Uterus (tissue), 4 donors: ENCODE measurements around the gene MPHOSPH6. TPM values are rescaled to one million over a fixed set of nuclear protein-coding genes. Genes with fewer than 3 reads are reported as not detected.

Experiments
- DNase-seq, 2 donors: peaks; one replicate each; pipeline ENCODE4 v3.0.0-alpha.2; 2019 to 2020
- H3K27ac ChIP-seq, 2 donors: fragments of 200-600 bp; sonication (generic); 1 replicate in 1 of 2; 2 replicates in 1 of 2; pipeline ENCODE4 v1.5.1; 2016 to 2018
- H3K27me3 ChIP-seq, 2 donors: fragments of 200-600 bp; sonication (generic); one replicate each; pipeline ENCODE4 v1.5.1; 2018 to 2019; ENCODE audit warnings: control low read depth in 1 of 2
- H3K36me3 ChIP-seq, 2 donors: fragments of 200-600 bp; sonication (generic); one replicate each; pipeline ENCODE4 v1.5.1; 2019; ENCODE audit warnings: control low read depth in 1 of 2
- H3K4me1 ChIP-seq, 2 donors: fragments of 200-600 bp; sonication (generic); one replicate each; pipeline ENCODE4 v1.5.1; 2018 to 2019; ENCODE audit warnings: control low read depth in 1 of 2
- H3K4me3 ChIP-seq, 2 donors: fragments of 200-600 bp; sonication (generic); 1 replicate in 1 of 2; 2 replicates in 1 of 2; pipeline ENCODE4 v1.5.1; 2018 to 2019; ENCODE audit warnings: mild to moderate bottlenecking in 1 of 2
- H3K9me3 ChIP-seq, 2 donors: fragments of 200-600 bp; sonication (generic); one replicate each; pipeline ENCODE4 v1.5.1; 2019; ENCODE audit warnings: control low read depth in 1 of 2
- CTCF ChIP-seq, 4 experiments: fragments of 200-600 bp in 2 of 4; fragments of 450-650 bp in 2 of 4; sonication (generic) in 2 of 4; IDR thresholded peaks; one replicate each; pipeline ENCODE4 v1.5.1; 2016 to 2019; ENCODE audit warnings: antibody characterized with exemption in 4 of 4, mild to moderate bottlenecking in 2 of 4, moderate library complexity in 1 of 4
- POLR2A ChIP-seq, 2 donors: fragments of 450-650 bp; IDR thresholded peaks; one replicate each; pipeline ENCODE4 v1.6.1; 2016; ENCODE audit warnings: antibody characterized with exemption in 2 of 2, mild to moderate bottlenecking in 1 of 2, moderate library complexity in 1 of 2
- intact Hi-C: fragments of 100-400 bp; cut with DNase I; formaldehyde crosslinking; loops from one replicate; pipeline ENCODE4 v1.15.1; 2023; ENCODE audit warnings: low total_unique reads
- total RNA-seq, 4 donors: library from RNA; depleted of rRNA in 3 of 4; stranded (reverse); fragments of >200 nt in 3 of 4; gene quantifications; one replicate each; pipeline versions ENCODE4 v1.1.0 to v1.2.4, GENCODE V29; 2014 to 2023
- donor health status: DM: yes; HTN: yes; CAD: no.

MPHOSPH6 gene
- total RNA-seq, 4 donors from 2014 or later = 18.4 to 55.6 (median 29.8) TPM

GRCh38 chr16:82201351-82201750 lies 31.3 kb upstream of the MPHOSPH6 start:
- Histone ChIP-seq H3K4me3 (no peak overlapping the region), H3K27ac (peak overlapping the region; percentile 71 to 75), H3K36me3 (no peaks in the 10 kb centered on the region), H3K27me3 (no peaks in the 10 kb centered on the region), H3K9me3 (no peaks in the 10 kb centered on the region), H3K4me1 (peaks cover 0 to 6% of the 10 kb centered on the region in 2 donors)
- intact Hi-C loops = no loop called here
- TF ChIP-seq CTCF (IDR thresholded peaks at IDR 0.05) (no peak), POLR2A (IDR thresholded peaks at IDR 0.05) (no peak)
- DNase-seq = peak in 1 of 2 donors; percentile 38

GRCh38 chr16:82199209-82199608 lies 29.2 kb upstream of the MPHOSPH6 start:
- intact Hi-C loops = no loop called here
- Histone ChIP-seq H3K36me3 (no peaks in the 10 kb centered on the region), H3K27me3 (no peaks in the 10 kb centered on the region), H3K4me3 (no peak overlapping the region), H3K9me3 (no peaks in the 10 kb centered on the region), H3K4me1 (peaks cover 0 to 6% of the 10 kb centered on the region in 2 donors), H3K27ac (peak overlapping the region; percentile 37 to 45)
- no peak for TF ChIP-seq CTCF (IDR thresholded peaks at IDR 0.05)
- TF ChIP-seq POLR2A (IDR thresholded peaks at IDR 0.05) = no peak
- DNase-seq = peak in 1 of 2 donors; percentile 23

- no peaks in the 10 kb centered on the region for H3K36me3 ChIP-seq
- H3K27ac ChIP-seq = peak overlapping the region; percentile 37 to 45
- no peaks in the 10 kb centered on the region for H3K9me3 ChIP-seq
- TF ChIP-seq POLR2A (IDR thresholded peaks at IDR 0.05) (no peak), CTCF (IDR thresholded peaks at IDR 0.05) (no peak)
- H3K4me1 ChIP-seq = peaks cover 0 to 6% of the 10 kb centered on the region in 2 donors
- H3K4me3 ChIP-seq = no peak overlapping the region
- H3K27me3 ChIP-seq = no peaks in the 10 kb centered on the region
- intact Hi-C loops = no loop called here
- DNase-seq = peak; percentile 48
Measured at GRCh38 chr16:82197540-82198240, 27.7 kb upstream of the MPHOSPH6 start.

GRCh38 chr16:82195917-82196494 lies 26.0 kb upstream of the MPHOSPH6 start:
- no peak for DNase-seq
- intact Hi-C loops = no loop called here
- no peaks in the 10 kb centered on the region for H3K27me3 ChIP-seq
- H3K9me3 ChIP-seq = no peaks in the 10 kb centered on the region
- peak overlapping the region in 1 of 2 donors; percentile 2 for H3K27ac ChIP-seq
- H3K4me3 ChIP-seq = no peak overlapping the region
- H3K36me3 ChIP-seq = no peaks in the 10 kb centered on the region
- H3K4me1 ChIP-seq = no peaks in the 10 kb centered on the region
- TF ChIP-seq CTCF (IDR thresholded peaks at IDR 0.05) (no peak), POLR2A (IDR thresholded peaks at IDR 0.05) (no peak)

GRCh38 chr16:82194086-82194485 lies 24.1 kb upstream of the MPHOSPH6 start:
- H3K27me3 ChIP-seq = no peaks in the 10 kb centered on the region
- H3K4me1 ChIP-seq = no peaks in the 10 kb centered on the region
- no peak for TF ChIP-seq CTCF (IDR thresholded peaks at IDR 0.05)
- no peak for TF ChIP-seq POLR2A (IDR thresholded peaks at IDR 0.05)
- no peak for DNase-seq
- H3K9me3 ChIP-seq = no peaks in the 10 kb centered on the region
- no peaks in the 10 kb centered on the region for H3K36me3 ChIP-seq
- no peak overlapping the region for H3K27ac ChIP-seq
- H3K4me3 ChIP-seq = no peak overlapping the region
- intact Hi-C loops = no loop called here
